Right atrium auricular region (tissue), 2 donors: ENCODE results near the gene RRAGC. TPM values are rescaled to one million over a fixed set of nuclear protein-coding genes. Genes with fewer than 3 reads are reported as not detected.
A peak's percentile ranks its signal among the peaks of the same experiment; 100 is the strongest.

Source experiments
- DNase-seq: peaks from one replicate; pipeline ENCODE4 v3.0.0-alpha.2; 2019; ENCODE audit warnings: low spot score
- H3K27ac ChIP-seq, 2 donors: fragments of 200-600 bp; sonication (generic); 1 replicate in 1 of 2; 2 replicates in 1 of 2; pipeline ENCODE4 v1.5.1; 2016 to 2019
- H3K27me3 ChIP-seq, 2 donors: fragments of 200-600 bp; sonication (generic); one replicate each; pipeline versions ENCODE4 v1.5.1 to v1.6.0; 2017 to 2019
- H3K36me3 ChIP-seq: fragments of 200-600 bp; sonication (generic); one replicate; pipeline ENCODE4 v1.5.1; 2016
- H3K4me1 ChIP-seq, 2 donors: fragments of 200-600 bp; sonication (generic); one replicate each; pipeline versions ENCODE4 v1.5.1 to v1.6.0; 2017 to 2019
- H3K4me3 ChIP-seq, 2 donors: fragments of 200-600 bp; sonication (generic); 1 replicate in 1 of 2; 2 replicates in 1 of 2; pipeline ENCODE4 v1.5.1; 2017 to 2019; ENCODE audit warnings: mild to moderate bottlenecking in 1 of 2, moderate library complexity in 1 of 2
- H3K9me3 ChIP-seq, 2 donors: fragments of 200-600 bp; sonication (generic); one replicate each; pipeline ENCODE4 v1.5.1; 2019
- total RNA-seq, 2 donors: library from RNA; depleted of rRNA; stranded (reverse); fragments of >200 nt; gene quantifications; one replicate each; pipeline ENCODE4 v1.1.0, GENCODE V29; 2016
- TF ChIP-seq, protein P1 (sequence below), 2 donors: fragments of 200-600 bp; sonication (generic); IDR thresholded peaks; one replicate each; pipeline ENCODE4 v1.5.1; 2019; ENCODE audit warnings: antibody characterized with exemption in 2 of 2

Gene RRAGC
- total RNA-seq, 2 donors from 2014 or later: 9.2 to 10.7 TPM

- Histone ChIP-seq H3K27ac (no peak overlapping the region), H3K9me3 (peaks cover 0 to 13% of the 10 kb centered on the region in 2 donors), H3K36me3 (no peaks in the 10 kb centered on the region), H3K27me3 (peaks cover 12 to 20% of the 10 kb centered on the region in 2 donors), H3K4me1 (peaks cover 0 to 12% of the 10 kb centered on the region in 2 donors), H3K4me3 (no peak overlapping the region)
- DNase-seq: no peak
- TF ChIP-seq, protein P1, sequence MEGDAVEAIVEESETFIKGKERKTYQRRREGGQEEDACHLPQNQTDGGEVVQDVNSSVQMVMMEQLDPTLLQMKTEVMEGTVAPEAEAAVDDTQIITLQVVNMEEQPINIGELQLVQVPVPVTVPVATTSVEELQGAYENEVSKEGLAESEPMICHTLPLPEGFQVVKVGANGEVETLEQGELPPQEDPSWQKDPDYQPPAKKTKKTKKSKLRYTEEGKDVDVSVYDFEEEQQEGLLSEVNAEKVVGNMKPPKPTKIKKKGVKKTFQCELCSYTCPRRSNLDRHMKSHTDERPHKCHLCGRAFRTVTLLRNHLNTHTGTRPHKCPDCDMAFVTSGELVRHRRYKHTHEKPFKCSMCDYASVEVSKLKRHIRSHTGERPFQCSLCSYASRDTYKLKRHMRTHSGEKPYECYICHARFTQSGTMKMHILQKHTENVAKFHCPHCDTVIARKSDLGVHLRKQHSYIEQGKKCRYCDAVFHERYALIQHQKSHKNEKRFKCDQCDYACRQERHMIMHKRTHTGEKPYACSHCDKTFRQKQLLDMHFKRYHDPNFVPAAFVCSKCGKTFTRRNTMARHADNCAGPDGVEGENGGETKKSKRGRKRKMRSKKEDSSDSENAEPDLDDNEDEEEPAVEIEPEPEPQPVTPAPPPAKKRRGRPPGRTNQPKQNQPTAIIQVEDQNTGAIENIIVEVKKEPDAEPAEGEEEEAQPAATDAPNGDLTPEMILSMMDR (IDR thresholded peaks at IDR 0.05): no peak
Observed at GRCh38 chr1:38819040-38819439, 40.5 kb downstream of the RRAGC start.

- H3K27ac ChIP-seq: no peak overlapping the region
- H3K27me3 ChIP-seq: peaks cover 12 to 20% of the 10 kb centered on the region in 2 donors
- H3K9me3 ChIP-seq: peaks cover 0 to 13% of the 10 kb centered on the region in 2 donors
- H3K4me1 ChIP-seq: peaks cover 0 to 12% of the 10 kb centered on the region in 2 donors
- no peak for DNase-seq
- peak overlapping the region in 1 of 2 donors; percentile 31 for H3K4me3 ChIP-seq
- TF ChIP-seq, protein P1 (IDR thresholded peaks at IDR 0.05): peak; percentile 71 to 86
- H3K36me3 ChIP-seq: no peaks in the 10 kb centered on the region
Observed at GRCh38 chr1:38818175-38818976, 41.2 kb downstream of the RRAGC start.

DNA sequence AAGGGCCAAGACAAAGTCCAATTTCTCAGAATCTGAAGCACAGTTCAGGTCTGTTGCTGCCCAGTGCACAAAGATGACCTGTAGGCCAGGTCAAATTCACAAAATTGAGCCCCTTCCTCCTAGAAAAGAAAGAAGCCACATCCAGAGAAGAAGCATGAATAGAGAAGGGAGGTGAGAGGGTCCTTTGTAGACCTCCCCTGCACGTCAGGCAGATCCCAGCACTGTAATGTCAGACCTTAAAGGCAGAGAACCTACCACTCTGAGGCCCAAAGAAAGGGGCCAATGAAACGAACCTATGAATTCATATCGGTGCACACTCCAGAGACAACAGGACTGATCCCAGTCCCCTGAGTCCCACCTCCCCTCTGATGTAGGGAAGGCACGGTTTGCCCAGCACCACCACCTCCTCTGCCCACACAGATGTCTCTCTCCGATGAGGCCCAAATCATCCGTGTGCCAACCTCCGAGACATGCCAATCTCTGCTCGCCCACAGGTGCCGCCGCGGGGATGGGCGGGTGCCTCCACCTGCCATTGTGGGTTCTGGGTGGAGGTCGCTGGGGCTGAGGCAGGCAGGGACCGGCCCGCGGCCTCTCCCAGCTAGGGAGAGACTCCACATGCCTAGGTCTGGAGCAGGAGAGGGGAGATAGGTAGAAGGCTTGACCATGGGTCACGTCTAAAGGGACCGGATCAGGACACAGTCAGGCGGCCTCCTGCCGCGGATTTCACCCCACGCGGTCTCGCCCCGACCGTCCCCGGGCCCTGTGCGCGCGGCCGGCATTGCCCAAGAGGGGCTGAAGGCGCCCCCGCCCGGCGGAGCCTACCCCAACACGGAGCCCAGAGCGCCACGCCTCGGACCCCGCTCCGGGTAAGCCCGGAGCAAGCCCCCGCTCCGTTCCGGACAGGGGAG lies 42.1 kb downstream of the RRAGC start:
- Histone ChIP-seq H3K27me3 (peaks cover 12 to 20% of the 10 kb centered on the region in 2 donors), H3K36me3 (no peaks in the 10 kb centered on the region), H3K27ac (no peak overlapping the region), H3K4me3 (peak overlapping the region in 1 of 2 donors; percentile 31), H3K9me3 (peaks cover 0 to 13% of the 10 kb centered on the region in 2 donors), H3K4me1 (peaks cover 0 to 12% of the 10 kb centered on the region in 2 donors)
- DNase-seq: no peak
- TF ChIP-seq, protein P1 (IDR thresholded peaks at IDR 0.05): no peak

DNA sequence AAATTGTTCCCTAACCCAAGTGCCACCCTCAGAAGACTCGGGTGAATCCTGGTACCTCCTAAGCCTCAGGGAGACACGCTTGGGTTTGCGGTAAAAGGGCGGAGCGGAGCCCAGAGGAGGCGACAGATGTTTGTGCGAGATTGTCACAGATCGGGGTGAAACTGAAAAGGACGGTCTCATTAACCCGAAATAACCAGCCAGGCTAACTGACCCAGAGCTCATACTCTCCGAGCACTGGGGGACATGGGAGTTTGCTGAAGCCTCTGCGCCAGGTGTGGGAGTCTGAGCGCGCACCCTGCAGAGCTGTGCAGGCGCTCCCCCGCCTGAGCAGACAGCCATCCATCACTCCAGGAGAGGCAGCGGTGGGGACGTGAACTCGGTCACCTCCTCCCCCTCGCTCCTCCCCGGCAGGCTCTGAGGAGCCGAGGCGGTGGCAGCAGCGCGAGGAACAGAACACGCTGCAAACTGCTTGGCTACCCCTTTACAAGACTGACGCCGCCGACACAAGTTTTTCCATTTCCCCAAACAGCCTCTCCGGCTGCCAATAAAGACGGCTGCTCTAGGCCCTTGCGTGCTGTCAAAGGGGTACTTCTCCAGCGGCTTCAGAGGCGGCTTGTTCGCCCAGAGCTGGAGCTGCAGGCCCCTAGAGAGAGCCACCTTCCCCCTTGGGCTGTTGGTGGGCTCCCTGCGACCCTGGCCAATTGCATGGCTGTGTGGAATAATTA lies 43.5 kb downstream of the RRAGC start:
- H3K4me1 ChIP-seq: peaks cover 0 to 12% of the 10 kb centered on the region in 2 donors
- H3K9me3 ChIP-seq: peaks cover 0 to 13% of the 10 kb centered on the region in 2 donors
- DNase-seq: no peak
- peaks cover 12 to 20% of the 10 kb centered on the region in 2 donors for H3K27me3 ChIP-seq
- no peaks in the 10 kb centered on the region for H3K36me3 ChIP-seq
- TF ChIP-seq, protein P1 (IDR thresholded peaks at IDR 0.05): no peak
- no peak overlapping the region for H3K27ac ChIP-seq
- H3K4me3 ChIP-seq: no peak overlapping the region

GRCh38 chr1:38814984-38815464 lies 44.5 kb downstream of the RRAGC start:
- H3K27me3 ChIP-seq: peaks cover 12 to 20% of the 10 kb centered on the region in 2 donors
- no peaks in the 10 kb centered on the region for H3K36me3 ChIP-seq
- DNase-seq: no peak
- no peak overlapping the region for H3K27ac ChIP-seq
- H3K9me3 ChIP-seq: peaks cover 0 to 13% of the 10 kb centered on the region in 2 donors
- no peak overlapping the region for H3K4me3 ChIP-seq
- peaks cover 0 to 12% of the 10 kb centered on the region in 2 donors for H3K4me1 ChIP-seq
- TF ChIP-seq, protein P1 (IDR thresholded peaks at IDR 0.05): no peak
